NT2/D1 (cell line): ENCODE data around the gene TK2.

Source experiments
- YY1 ChIP-seq: IDR thresholded peaks from 2 replicates; pipeline ENCODE4 v1.6.1; 2011; ENCODE audit not compliant: insufficient read length, insufficient read depth
- ZNF274 ChIP-seq: IDR thresholded peaks from 2 replicates; pipeline ENCODE4 v1.6.1; 2011; ENCODE audit warnings: mild to moderate bottlenecking, low read depth, low read length

DNA sequence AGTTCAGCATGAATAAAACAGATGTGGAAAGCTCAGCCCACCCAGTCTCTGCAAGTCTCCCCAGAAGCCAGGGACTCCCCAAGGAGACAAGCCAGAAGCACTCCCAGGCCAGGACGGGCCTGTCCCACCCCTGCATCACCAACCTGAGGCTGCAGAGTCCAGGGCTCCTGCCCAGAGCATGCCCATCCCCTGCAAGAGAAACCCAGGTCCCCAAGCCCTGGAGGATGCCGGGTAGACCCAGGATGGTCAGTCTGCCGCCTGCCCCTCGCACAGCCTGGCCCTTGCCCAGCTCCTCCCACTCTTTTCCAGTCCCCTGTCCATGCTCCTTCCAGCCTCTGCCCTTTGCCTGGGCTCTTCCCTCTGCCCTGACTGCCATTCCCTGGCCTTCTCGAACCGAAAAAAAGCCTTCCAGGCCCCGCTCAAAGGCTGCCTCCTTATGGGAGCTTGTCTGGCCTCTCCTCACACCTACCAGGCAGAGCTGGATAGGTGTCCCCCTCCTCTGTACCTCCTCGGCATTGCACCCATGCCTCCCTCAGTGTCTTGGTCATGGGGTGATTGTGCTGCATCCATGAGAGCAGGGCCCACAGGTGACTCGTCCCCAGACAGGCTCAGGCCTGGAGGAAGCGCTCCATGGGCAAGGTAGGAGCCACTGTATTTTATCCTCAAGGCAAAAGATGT, 78.1 kb downstream of the TK2 start:
- TF ChIP-seq YY1, result no peak
- no peak for TF ChIP-seq ZNF274
